Keratinocyte (primary cell): ENCODE measurements around the gene PLEKHH1.

Experiments used
- EZH2 ChIP-seq: IDR thresholded peaks from one replicate; pipeline ENCODE4 v1.6.1; 2012; ENCODE audit warnings: inconsistent platforms, mild to moderate bottlenecking, low read length, moderate library complexity
- TF ChIP-seq, protein P1 (sequence below), 3 experiments: IDR thresholded peaks in 1 of 3; conservative IDR thresholded peaks in 1 of 3; optimal IDR thresholded peaks in 1 of 3; 2 replicates in 2 of 3; 3 replicates in 1 of 3; pipeline versions ENCODE3 to v1.5.1; 2011; ENCODE audit warnings: low read length in 3 of 3, mild to moderate bottlenecking in 3 of 3, moderate library complexity in 2 of 3, control low read depth in 1 of 3, inconsistent platforms in 1 of 3; ENCODE audit not compliant: insufficient read depth in 2 of 3; ENCODE audit errors: extremely low read depth in 1 of 3

DNA sequence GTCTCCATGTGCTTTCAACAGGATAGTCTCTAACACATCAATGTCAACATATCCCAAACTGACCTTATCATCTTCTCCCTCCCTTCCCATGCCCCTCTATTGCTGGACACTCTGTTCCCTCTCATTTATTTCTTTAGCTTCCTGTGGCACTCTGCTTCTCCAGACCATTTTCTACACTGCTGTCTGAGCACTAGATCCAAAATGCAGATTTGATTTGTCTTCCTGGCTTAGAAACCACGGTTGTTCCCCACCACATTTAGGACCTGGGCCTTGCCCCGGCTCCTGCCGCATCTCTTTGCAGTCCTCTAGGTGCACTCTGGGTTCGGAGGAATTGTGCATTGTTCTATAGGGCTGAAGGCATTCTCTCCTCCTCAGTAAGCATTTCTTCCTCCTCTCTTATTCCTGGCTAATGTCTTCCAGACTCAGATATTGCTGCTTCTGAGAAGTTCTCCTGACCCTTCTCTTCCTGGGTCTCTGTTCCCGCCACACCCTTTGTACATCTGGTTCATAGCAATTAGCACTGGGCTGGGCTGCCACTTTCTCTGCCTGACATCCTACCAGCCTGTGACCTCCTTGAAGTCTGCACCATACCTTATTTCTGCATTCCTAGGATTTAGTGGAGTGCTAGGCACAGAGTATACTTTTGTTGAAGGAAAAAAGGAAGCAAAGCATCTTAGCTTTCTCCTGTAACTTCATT lies 100.5 kb downstream of the PLEKHH1 start:
- TF ChIP-seq EZH2, result no peak
- TF ChIP-seq, protein P1, sequence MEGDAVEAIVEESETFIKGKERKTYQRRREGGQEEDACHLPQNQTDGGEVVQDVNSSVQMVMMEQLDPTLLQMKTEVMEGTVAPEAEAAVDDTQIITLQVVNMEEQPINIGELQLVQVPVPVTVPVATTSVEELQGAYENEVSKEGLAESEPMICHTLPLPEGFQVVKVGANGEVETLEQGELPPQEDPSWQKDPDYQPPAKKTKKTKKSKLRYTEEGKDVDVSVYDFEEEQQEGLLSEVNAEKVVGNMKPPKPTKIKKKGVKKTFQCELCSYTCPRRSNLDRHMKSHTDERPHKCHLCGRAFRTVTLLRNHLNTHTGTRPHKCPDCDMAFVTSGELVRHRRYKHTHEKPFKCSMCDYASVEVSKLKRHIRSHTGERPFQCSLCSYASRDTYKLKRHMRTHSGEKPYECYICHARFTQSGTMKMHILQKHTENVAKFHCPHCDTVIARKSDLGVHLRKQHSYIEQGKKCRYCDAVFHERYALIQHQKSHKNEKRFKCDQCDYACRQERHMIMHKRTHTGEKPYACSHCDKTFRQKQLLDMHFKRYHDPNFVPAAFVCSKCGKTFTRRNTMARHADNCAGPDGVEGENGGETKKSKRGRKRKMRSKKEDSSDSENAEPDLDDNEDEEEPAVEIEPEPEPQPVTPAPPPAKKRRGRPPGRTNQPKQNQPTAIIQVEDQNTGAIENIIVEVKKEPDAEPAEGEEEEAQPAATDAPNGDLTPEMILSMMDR (optimal IDR thresholded peaks at IDR 0.05 in 1 of 3, IDR thresholded peaks at IDR 0.05 in 1 of 3, conservative IDR thresholded peaks at IDR 0.05 in 1 of 3; ENCODE audit: extremely low read depth in 1 of 3, insufficient read depth in 2 of 3, low read length in 3 of 3), result no peak
